HepG2 (cell line): ENCODE data around the gene SPI1. TPM values are rescaled to one million over a fixed set of nuclear protein-coding genes. Genes with fewer than 3 reads are reported as not detected.

Source experiments
- ATAC-seq: fragments of 200-7000 bp; cut with Tn5 transposase; 3 replicates; pipeline ENCODE4 v1.9.1; 2020; ENCODE audit warnings: mild to moderate bottlenecking, moderate library complexity
- BruUV-seq: library from RNA; stranded (reverse); fragments of 400-500 nt; replicated peaks from 2 replicates; lab custom pipeline; 2021; lab: Mats Ljungman, UMichigan
- CTCF ChIA-PET: fragments of 300-600 bp; formaldehyde crosslinking; extraction: SDS; loops from one replicate; lab custom pipeline; 2021; ENCODE audit warnings: low total read pairs, inconsistent platforms, low intra/inter-chr PET ratio; lab: Yijun Ruan, JAX
- POLR2A ChIA-PET: fragments of 350-600 bp; sonication (Branson Sonifier 250); formaldehyde crosslinking; loops from one replicate; lab custom pipeline; 2020; ENCODE audit warnings: antibody characterized with exemption, inconsistent platforms; lab: Yijun Ruan, JAX
- DNase-seq: peaks from one replicate; pipeline ENCODE4 v3.0.0-alpha.2; 2015; ENCODE audit warnings: low spot score
- FAIRE-seq: peaks from 3 replicates; lab custom pipeline; 2011; peaks lifted over from hg19 to GRCh38; lab: Jason Lieb, UNC
- H2AFZ ChIP-seq: one replicate; pipeline ENCODE4 v1.6.1; 2011; ENCODE audit warnings: low read length, inconsistent platforms
- H3K27ac ChIP-seq: fragments of 300-600 bp; 3 replicates; pipeline ENCODE4 v1.8.0; 2011; ENCODE audit warnings: mixed run types, mild to moderate bottlenecking, mixed read lengths, low read length, inconsistent platforms; ENCODE audit not compliant: insufficient read depth; ENCODE audit errors: extremely low read length
- H3K27me3 ChIP-seq, 2 experiments: fragments of 200-600 bp in 1 of 2; 2 replicates in 1 of 2; 3 replicates in 1 of 2; pipeline versions ENCODE4 v1.6.0 to v1.8.0; 2011; ENCODE audit warnings: low read length in 2 of 2, mild to moderate bottlenecking in 2 of 2, moderate library complexity in 2 of 2, inconsistent platforms in 1 of 2; ENCODE audit not compliant: insufficient read depth in 2 of 2, control insufficient read depth in 1 of 2
- H3K36me3 ChIP-seq, 2 experiments: fragments of 200-600 bp in 1 of 2; replicated peaks in 1 of 2; 2 replicates in 1 of 2; 3 replicates in 1 of 2; pipeline versions ENCODE4 v1.5.1 to v1.8.0; 2011; ENCODE audit warnings: low read length in 2 of 2, inconsistent platforms in 1 of 2; ENCODE audit not compliant: insufficient read depth in 2 of 2, control insufficient read depth in 1 of 2
- H3K4me1 ChIP-seq: 2 replicates; pipeline ENCODE4 v1.5.1; 2012; ENCODE audit warnings: low read length, inconsistent platforms; ENCODE audit not compliant: insufficient read depth
- H3K4me2 ChIP-seq: 2 replicates; pipeline ENCODE4 v1.6.0; 2011; ENCODE audit warnings: low read depth, low read length, inconsistent platforms
- H3K4me3 ChIP-seq, 3 experiments: fragments of 200-600 bp in 1 of 3; sonication (generic), shearing (Covaris generic) in 1 of 3; replicated peaks in 1 of 3; 2 replicates each; pipeline ENCODE4 v1.5.1; 2011 to 2016; ENCODE audit warnings: low read length in 3 of 3, inconsistent platforms in 2 of 3, low read depth in 2 of 3, mild to moderate bottlenecking in 2 of 3, control low read depth in 1 of 3, mixed read lengths in 1 of 3; ENCODE audit not compliant: insufficient read depth in 1 of 3
- H3K79me2 ChIP-seq: one replicate; pipeline ENCODE4 v1.6.1; 2011; ENCODE audit warnings: low read length, inconsistent platforms; ENCODE audit not compliant: insufficient read depth
- H3K9ac ChIP-seq: 2 replicates; pipeline ENCODE4 v1.6.0; 2011; ENCODE audit warnings: mild to moderate bottlenecking, low read depth, low read length, inconsistent platforms; ENCODE audit not compliant: insufficient read depth
- H3K9me3 ChIP-seq: 2 replicates; pipeline ENCODE4 v1.5.1; 2012; ENCODE audit warnings: mild to moderate bottlenecking, low read length
- H4K20me1 ChIP-seq: 2 replicates; pipeline ENCODE4 v1.6.0; 2011; ENCODE audit warnings: inconsistent platforms, mild to moderate bottlenecking, low read length, moderate library complexity; ENCODE audit not compliant: insufficient read depth
- CHD4 ChIP-seq: fragments of 200-600 bp; sonication (generic); IDR thresholded peaks from 2 replicates; pipeline ENCODE4 v1.7.0; 2017; ENCODE audit warnings: mild to moderate bottlenecking, low read length, borderline replicate concordance
- FOXO4 ChIP-seq: sonication (generic); formaldehyde crosslinking; conservative IDR thresholded peaks from 2 replicates; pipeline ENCODE4 v1.8.1; 2023; ENCODE audit warnings: missing genetic modification reagents
- NFYB ChIP-seq: sonication (generic); formaldehyde crosslinking; IDR thresholded peaks from 2 replicates; pipeline ENCODE4 v1.4.0; 2020; ENCODE audit warnings: missing genetic modification reagents
- NR2F6 ChIP-seq, 2 experiments: IDR thresholded peaks; 2 replicates each; pipeline ENCODE4 v1.6.1; 2016; ENCODE audit warnings: antibody characterized with exemption in 1 of 2, mild to moderate bottlenecking in 1 of 2
- POGK ChIP-seq: sonication (generic); formaldehyde crosslinking; conservative IDR thresholded peaks from 2 replicates; pipeline ENCODE4 v1.8.0; 2022; ENCODE audit warnings: mild to moderate bottlenecking, moderate library complexity, missing genetic modification reagents
- TERF1 ChIP-seq: sonication (generic); formaldehyde crosslinking; IDR thresholded peaks from 2 replicates; pipeline ENCODE4 v1.8.0; 2022; ENCODE audit warnings: mild to moderate bottlenecking, missing genetic modification reagents, moderate library complexity
- WGBS: methylation state at CpG from one replicate; pipeline ENCODE4 v1.1.6; 2017; ENCODE audit warnings: low lambda C conversion rate; 5-methylcytosine and 5-hydroxymethylcytosine counted together
- in situ Hi-C: cut with HindIII; loops from 2 replicates; pipeline ENCODE4 v1.10.0; 2017; ENCODE audit warnings: low pct_unique_long_range_greater_than_20kb; ENCODE audit not compliant: extremely low pct_ligation_motif_present
- intact Hi-C: fragments of 100-400 bp; cut with micrococcal nuclease; formaldehyde crosslinking; loops from one replicate; pipeline ENCODE4 v1.10.0; 2022; ENCODE audit not compliant: unreplicated experiment
- polyA plus RNA-seq, 8 experiments: library from polyadenylated mRNA; depleted of rRNA in 3 of 8; stranded (reverse) in 7 of 8; unstranded in 1 of 8; fragments of >200 nt; fragmentation: Illumina TruSeq in 4 of 8; extraction: Trizol in 4 of 8; gene quantifications; 2 replicates each; pipeline versions ENCODE4 v1.2.1 to v1.2.3, GENCODE V29; 2011 to 2016; ENCODE audit warnings: low read depth in 4 of 8, missing spikeins in 1 of 8, mixed read lengths in 1 of 8; ENCODE audit not compliant: insufficient read depth in 1 of 8
- total RNA-seq, 5 experiments: library from RNA; depleted of rRNA; stranded (reverse); fragments of >200 nt; fragmentation: Illumina TruSeq; extraction: Trizol; gene quantifications; 2 replicates each; pipeline ENCODE4 v1.2.3, GENCODE V29; 2016; ENCODE audit warnings: low read depth in 1 of 5
- TF ChIP-seq, protein P1 (sequence below): IDR thresholded peaks from 2 replicates; pipeline ENCODE4 v1.6.1; 2012; ENCODE audit warnings: low read depth, low read length, improper control_type of control experiment

Gene SPI1
- total and polyA plus RNA-seq, 2 of the 13 experiments (the other 11 are each of a cell fraction or from before 2014, with no cell fraction given), result not detected

DNA sequence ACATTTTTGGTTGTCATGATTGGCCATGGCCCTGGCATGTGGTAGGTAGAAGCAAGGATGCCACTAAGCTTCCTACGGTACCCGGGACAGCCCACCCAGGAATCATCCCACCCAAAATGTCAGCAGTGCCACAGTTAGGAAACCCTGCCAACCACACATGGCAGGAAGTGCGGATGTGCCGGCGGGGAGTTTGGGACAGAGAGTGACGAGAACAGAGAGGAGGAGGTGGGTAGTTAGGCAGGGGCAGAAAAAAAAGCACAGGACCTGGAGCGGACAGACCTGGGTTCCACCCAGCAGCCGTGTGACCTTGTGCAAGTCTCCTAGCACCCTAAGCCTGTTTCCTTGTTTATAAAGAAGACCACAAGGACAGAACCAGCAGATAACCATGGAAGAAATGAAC is 3.3 kb downstream of the SPI1 start:
- no peaks in the 10 kb centered on the region for H4K20me1 ChIP-seq
- ChIA-PET POLR2A (no interaction called here), CTCF (interaction anchor here (3.0 kb wide), 1 partner anchor 32 kb away, joined by 35 read pairs; the partner anchor contains the start of gene SLC39A13)
- no peaks in the 10 kb centered on the region for H3K79me2 ChIP-seq
- H3K36me3 ChIP-seq, result no peaks in the 10 kb centered on the region
- H3K9ac ChIP-seq, result no peak overlapping the region
- 55% methylated on average over 8 of the region's 8 CpGs for WGBS
- H3K27ac ChIP-seq, result no peak overlapping the region
- intact Hi-C loops (no loop called here), in situ Hi-C loops (loop anchor here (10.0 kb wide), 1 partner anchor 80 kb away; no protein-coding TSS in a partner anchor)
- H3K4me3 ChIP-seq, result no peak overlapping the region
- TF ChIP-seq CHD4, result no peak
- TF ChIP-seq, protein P1, sequence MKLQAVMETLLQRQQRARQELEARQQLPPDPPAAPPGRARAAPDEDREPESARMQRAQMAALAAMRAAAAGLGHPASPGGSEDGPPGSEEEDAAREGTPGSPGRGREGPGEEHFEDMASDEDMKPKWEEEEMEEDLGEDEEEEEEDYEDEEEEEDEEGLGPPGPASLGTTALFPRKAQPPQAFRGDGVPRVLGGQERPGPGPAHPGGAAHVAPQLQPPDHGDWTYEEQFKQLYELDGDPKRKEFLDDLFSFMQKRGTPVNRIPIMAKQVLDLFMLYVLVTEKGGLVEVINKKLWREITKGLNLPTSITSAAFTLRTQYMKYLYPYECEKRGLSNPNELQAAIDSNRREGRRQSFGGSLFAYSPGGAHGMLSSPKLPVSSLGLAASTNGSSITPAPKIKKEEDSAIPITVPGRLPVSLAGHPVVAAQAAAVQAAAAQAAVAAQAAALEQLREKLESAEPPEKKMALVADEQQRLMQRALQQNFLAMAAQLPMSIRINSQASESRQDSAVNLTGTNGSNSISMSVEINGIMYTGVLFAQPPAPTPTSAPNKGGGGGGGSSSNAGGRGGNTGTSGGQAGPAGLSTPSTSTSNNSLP, result no peak
- H3K4me2 ChIP-seq, result no peak overlapping the region
- no peak for FAIRE-seq
- no peak for DNase-seq
- H3K4me1 ChIP-seq, result peaks cover 12% of the 10 kb centered on the region; the same call in 1 of the 2 replicates
- no peaks in the 10 kb centered on the region for H3K9me3 ChIP-seq
- ATAC-seq, result no peak
- H3K27me3 ChIP-seq, result peaks cover 2% of the 10 kb centered on the region in 2 experiments; a peak in 1 of 5 replicates
- BruUV-seq, result no TSS peak
- H2AFZ ChIP-seq, result no peak overlapping the region

GRCh38 chr11:47374720-47375019 is 3.7 kb downstream of the SPI1 start:
- BruUV-seq, result no TSS peak
- H3K27ac ChIP-seq, result no peak overlapping the region
- CTCF ChIA-PET, result interaction anchor here (1.4 to 3.0 kb wide), 2 partner anchors 33 to 79 kb away, joined by 9 to 35 read pairs; partner anchors contain the start of gene SLC39A13
- in situ Hi-C loops (loop anchor here (5.0 to 10.0 kb wide), 2 partner anchors 33 to 80 kb away; partner anchors contain the start of gene SLC39A13), intact Hi-C loops (loop anchor here (1.0 to 5.0 kb wide), 3 partner anchors 34 to 478 kb away; partner anchors contain the start of gene SLC39A13)
- H3K4me3 ChIP-seq, result no peak overlapping the region
- no peak for DNase-seq
- no peak for FAIRE-seq
- no peak overlapping the region for H3K9ac ChIP-seq
- H3K4me1 ChIP-seq, result peaks cover 12% of the 10 kb centered on the region; the same call in 1 of the 2 replicates
- no peaks in the 10 kb centered on the region for H4K20me1 ChIP-seq
- TF ChIP-seq TERF1 (CRISPR knock-in tag), result no peak
- no peak for TF ChIP-seq NFYB (CRISPR knock-in tag)
- TF ChIP-seq NR2F6 (IDR thresholded peaks at IDR 0.05), result no peak
- no peak for TF ChIP-seq NR2F6 (CRISPR knock-in tag; IDR thresholded peaks at IDR 0.05)
- TF ChIP-seq POGK (CRISPR knock-in tag), result no peak
- TF ChIP-seq FOXO4 (CRISPR knock-in tag), result no peak
- no peak overlapping the region for H3K4me2 ChIP-seq
- H3K9me3 ChIP-seq, result no peaks in the 10 kb centered on the region
- WGBS, result 12% methylated on average over 5 of the region's 5 CpGs
- H2AFZ ChIP-seq, result no peak overlapping the region
- POLR2A ChIA-PET, result interaction anchor here (1.2 kb wide), 1 partner anchor 18 kb away, joined by 3 read pairs; no protein-coding TSS in a partner anchor
- no peaks in the 10 kb centered on the region for H3K79me2 ChIP-seq
- no peaks in the 10 kb centered on the region for H3K36me3 ChIP-seq
- H3K27me3 ChIP-seq, result peaks cover 2% of the 10 kb centered on the region in 2 experiments; a peak in 1 of 5 replicates
- ATAC-seq, result no peak
